Caco-2 (cell line): Measurements from ENCODE around the gene DHX32. TPM values are rescaled to one million over a fixed set of nuclear protein-coding genes. Genes with fewer than 3 reads are reported as not detected.

ENCODE experiments used
- BruUV-seq: library from RNA; stranded (reverse); fragments of 400-500 nt; replicated peaks from 2 replicates; lab custom pipeline; 2021; lab: Mats Ljungman, UMichigan
- CTCF ChIA-PET: fragments of 300-600 bp; sonication (Branson Sonifier 250); formaldehyde crosslinking; loops from one replicate; lab custom pipeline; 2022; ENCODE audit warnings: antibody characterized with exemption; lab: Charles Lee
- POLR2A ChIA-PET: fragments of 300-600 bp; sonication (Branson Sonifier 250); formaldehyde crosslinking; loops from one replicate; lab custom pipeline; 2022; ENCODE audit warnings: antibody characterized with exemption; lab: Charles Lee
- DNase-seq, 2 experiments: peaks; one replicate each; pipeline versions ENCODE4 v3.0.0 to v3.0.0-alpha.2; 2020 to 2022
- H3K27me3 ChIP-seq: replicated peaks from 2 replicates; pipeline ENCODE4 v1.6.0; 2011; ENCODE audit warnings: low read length; ENCODE audit not compliant: control insufficient read depth, insufficient read depth
- H3K36me3 ChIP-seq: 2 replicates; pipeline ENCODE4 v1.5.1; 2011; ENCODE audit warnings: low read length; ENCODE audit not compliant: control insufficient read depth, insufficient read depth
- H3K4me1 ChIP-seq: fragments of 250-450 bp; sonication (Bioruptor Pico); 2 replicates; pipeline ENCODE4 v1.5.1; 2020; ENCODE audit warnings: mild to moderate bottlenecking
- H3K4me3 ChIP-seq: 2 replicates; pipeline ENCODE4 v1.5.1; 2011; ENCODE audit warnings: low read depth, mild to moderate bottlenecking, control low read depth, low read length
- H3K9me3 ChIP-seq: fragments of 250-450 bp; sonication (Bioruptor Pico); 2 replicates; pipeline ENCODE4 v1.5.1; 2020; ENCODE audit warnings: mild to moderate bottlenecking, moderate library complexity
- H3K27ac Mint-ChIP-seq: one replicate; pipeline ENCODE4 v1.8.0; 2022; ENCODE audit warnings: mixed read lengths; ENCODE audit not compliant: unreplicated experiment
- H3K27me3 Mint-ChIP-seq: one replicate; pipeline ENCODE4 v1.8.0; 2022; ENCODE audit warnings: mixed read lengths; ENCODE audit not compliant: insufficient read depth, unreplicated experiment
- H3K36me3 Mint-ChIP-seq: one replicate; pipeline ENCODE4 v1.8.0; 2022; ENCODE audit warnings: mild to moderate bottlenecking, mixed read lengths; ENCODE audit not compliant: insufficient read depth, unreplicated experiment
- H3K4me1 Mint-ChIP-seq: one replicate; pipeline ENCODE4 v1.8.0; 2022; ENCODE audit warnings: low read depth, mixed read lengths; ENCODE audit not compliant: unreplicated experiment
- H3K4me3 Mint-ChIP-seq: one replicate; pipeline ENCODE4 v1.8.0; 2022; ENCODE audit warnings: mild to moderate bottlenecking, moderate library complexity, mixed read lengths; ENCODE audit not compliant: unreplicated experiment
- H3K9me3 Mint-ChIP-seq: one replicate; pipeline ENCODE4 v1.8.0; 2022; ENCODE audit warnings: mixed read lengths; ENCODE audit not compliant: unreplicated experiment
- CTCF ChIP-seq, 2 experiments: fragments of 200-600 bp in 1 of 2; IDR thresholded peaks; 1 replicate in 1 of 2; 2 replicates in 1 of 2; pipeline versions ENCODE4 v1.5.1 to v1.8.0; 2011 to 2022; ENCODE audit warnings: antibody characterized with exemption in 1 of 2, control low read depth in 1 of 2, inconsistent platforms in 1 of 2, low read depth in 1 of 2, low read length in 1 of 2, mild to moderate bottlenecking in 1 of 2, moderate library complexity in 1 of 2; ENCODE audit not compliant: insufficient read depth in 1 of 2, severe bottlenecking in 1 of 2, unreplicated experiment in 1 of 2
- intact Hi-C: fragments of 100-400 bp; cut with micrococcal nuclease; formaldehyde crosslinking; loops from one replicate; pipeline ENCODE4 v1.10.0; 2022; ENCODE audit not compliant: unreplicated experiment
- total RNA-seq: library from RNA; stranded (reverse); gene quantifications from 2 replicates; pipeline ENCODE4 v1.2.3, GENCODE V29; 2022

DHX32 gene
- total RNA-seq, 1 experiment from 2014 or later = 25.0 TPM

GRCh38 chr10:125840406-125840805 is 40.7 kb downstream of the DHX32 start:
- Mint-ChIP-seq H3K4me3 (no peak overlapping the region), H3K36me3 (peaks cover 44% of the 10 kb centered on the region), H3K27me3 (no peaks in the 10 kb centered on the region), H3K9me3 (no peaks in the 10 kb centered on the region), H3K4me1 (no peaks in the 10 kb centered on the region), H3K27ac (peak overlapping the region; percentile 46)
- Histone ChIP-seq H3K9me3 (no peaks in the 10 kb centered on the region), H3K4me3 (no peak overlapping the region), H3K36me3 (peaks cover 5% of the 10 kb centered on the region), H3K4me1 (peaks cover 11% of the 10 kb centered on the region; the same call in 1 of the 2 replicates), H3K27me3 (no peaks in the 10 kb centered on the region)
- ChIA-PET POLR2A (no interaction called here), CTCF (no interaction called here)
- DNase-seq = no peak
- TF ChIP-seq CTCF (IDR thresholded peaks at IDR 0.05; ENCODE audit: insufficient read depth in 1 of 2, low read depth in 1 of 2, low read length in 1 of 2, severe bottlenecking in 1 of 2, unreplicated experiment in 1 of 2) = no peak
- no TSS peak for BruUV-seq
- intact Hi-C loops = no loop called here

- H3K36me3 Mint-ChIP-seq = peaks cover 58% of the 10 kb centered on the region
- POLR2A ChIA-PET = no interaction called here
- intact Hi-C loops = no loop called here
Observed at GRCh38 chr10:125838802-125839575, 42.1 kb downstream of the DHX32 start.

GRCh38 chr10:125836746-125837145 is 44.3 kb downstream of the DHX32 start:
- Mint-ChIP-seq H3K9me3 (no peaks in the 10 kb centered on the region), H3K27ac (no peak overlapping the region), H3K27me3 (no peaks in the 10 kb centered on the region), H3K4me1 (no peaks in the 10 kb centered on the region), H3K4me3 (no peak overlapping the region), H3K36me3 (peaks cover 80% of the 10 kb centered on the region)
- Histone ChIP-seq H3K9me3 (no peaks in the 10 kb centered on the region), H3K27me3 (no peaks in the 10 kb centered on the region), H3K4me1 (peaks cover 11% of the 10 kb centered on the region; the same call in 1 of the 2 replicates), H3K4me3 (no peak overlapping the region), H3K36me3 (peaks cover 6% of the 10 kb centered on the region)
- intact Hi-C loops = no loop called here
- no peak for DNase-seq
- BruUV-seq = no TSS peak
- no peak for TF ChIP-seq CTCF (IDR thresholded peaks at IDR 0.05; ENCODE audit: insufficient read depth in 1 of 2, low read depth in 1 of 2, low read length in 1 of 2, severe bottlenecking in 1 of 2, unreplicated experiment in 1 of 2)
- ChIA-PET POLR2A (no interaction called here), CTCF (no interaction called here)

More at GRCh38 chr10:125838802-125839575, 42.1 kb downstream of the DHX32 start:
- TF ChIP-seq CTCF (IDR thresholded peaks at IDR 0.05; ENCODE audit: insufficient read depth in 1 of 2, low read depth in 1 of 2, low read length in 1 of 2, severe bottlenecking in 1 of 2, unreplicated experiment in 1 of 2) = no peak
- H3K36me3 ChIP-seq = peaks cover 5% of the 10 kb centered on the region
- Mint-ChIP-seq H3K4me1 (no peaks in the 10 kb centered on the region), H3K27ac (no peak overlapping the region), H3K4me3 (no peak overlapping the region), H3K27me3 (no peaks in the 10 kb centered on the region), H3K9me3 (no peaks in the 10 kb centered on the region)
- no peak for DNase-seq
- peaks cover 11% of the 10 kb centered on the region; the same call in 1 of the 2 replicates for H3K4me1 ChIP-seq
- no TSS peak for BruUV-seq
- no peaks in the 10 kb centered on the region for H3K27me3 ChIP-seq
- CTCF ChIA-PET = interaction anchor here (1.1 kb wide), 1 partner anchor 12 kb away, joined by 3 read pairs; no protein-coding TSS in a partner anchor
- no peaks in the 10 kb centered on the region for H3K9me3 ChIP-seq
- H3K4me3 ChIP-seq = no peak overlapping the region
